SKM-1 treated with dmso at 0.1 percent for 144 hours (cell line): ENCODE measurements around the gene AKAP13.
"Not testable (repeated sequence)": the region's sequence is repeated elsewhere in the genome, so short reads cannot be mapped to it uniquely, and the experiment has no call there.

Experiments
- DNase-seq: peaks from one replicate; lab custom pipeline; 2025; ENCODE audit not compliant: unreplicated experiment; lab: John Stamatoyannopoulos, UW

AKAP13 gene

DNA sequence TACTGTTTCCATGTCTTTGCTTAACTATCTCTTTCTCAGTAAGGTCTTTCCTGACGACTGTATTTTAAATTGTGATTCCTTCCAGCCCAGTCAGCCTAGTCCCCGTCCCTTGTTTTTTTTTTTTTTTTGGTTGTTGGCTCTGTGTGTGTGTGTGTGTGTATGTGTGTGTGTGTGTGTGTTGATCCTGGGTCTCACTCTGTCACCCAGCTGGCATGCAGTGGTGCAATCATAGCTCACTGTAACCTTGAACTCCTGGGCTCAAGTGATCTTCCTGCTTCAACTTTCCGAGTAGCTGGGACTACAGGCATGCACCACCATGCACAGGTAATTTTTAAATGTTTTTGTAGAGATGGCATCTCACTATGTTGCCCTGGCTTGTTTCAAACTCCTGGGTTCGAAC lies 31.3 kb upstream of the AKAP13 start:
- not testable (repeated sequence) for DNase-seq

GRCh38 chr15:85350395-85350794 lies 30.0 kb upstream of the AKAP13 start:
- no peak for DNase-seq

DNA sequence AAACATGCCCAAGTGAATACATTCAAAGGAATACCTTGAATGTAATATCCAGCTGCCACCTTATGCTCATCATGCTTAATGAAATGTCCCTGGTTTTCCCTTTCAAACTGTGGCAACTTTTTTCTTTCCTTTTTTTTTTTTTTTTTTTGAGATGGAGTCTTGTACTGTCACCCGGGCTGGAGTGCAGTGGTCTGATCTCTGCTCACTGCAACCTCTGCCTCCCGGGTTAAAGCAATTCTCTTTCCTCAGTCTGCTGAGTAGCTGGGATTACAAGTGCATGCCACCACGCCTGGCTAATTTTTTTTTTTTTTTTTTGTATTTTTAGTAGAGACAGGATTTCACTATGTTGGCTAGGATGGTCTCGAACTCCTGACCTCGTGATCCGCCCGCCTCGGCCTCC lies 28.9 kb upstream of the AKAP13 start:
- not testable (repeated sequence) for DNase-seq

GRCh38 chr15:85351965-85352364 lies 28.4 kb upstream of the AKAP13 start:
- DNase-seq: no peak

DNA sequence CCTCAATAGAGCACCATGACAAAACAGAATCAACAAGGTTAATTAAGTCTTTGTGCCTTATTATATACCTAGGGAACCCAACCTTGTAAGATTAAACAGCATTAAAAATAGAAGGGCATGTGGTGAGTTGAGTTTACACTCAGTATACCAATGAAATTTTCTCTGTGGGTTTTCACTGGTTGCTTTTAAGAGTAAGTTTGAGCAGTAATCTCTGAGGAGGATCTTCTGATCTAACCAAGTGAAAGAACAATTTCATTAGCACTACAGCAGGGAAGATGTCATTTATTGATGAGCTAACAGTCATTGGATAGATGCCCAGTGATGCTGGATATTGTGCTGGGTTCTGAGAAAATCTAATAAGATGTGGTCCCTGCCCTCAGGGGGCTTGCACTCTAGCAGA lies 26.9 kb upstream of the AKAP13 start:
- DNase-seq: no peak

- no peak for DNase-seq
These were observed 25.9 kb upstream of the AKAP13 start for GRCh38 chr15:85354461-85354860.

DNA sequence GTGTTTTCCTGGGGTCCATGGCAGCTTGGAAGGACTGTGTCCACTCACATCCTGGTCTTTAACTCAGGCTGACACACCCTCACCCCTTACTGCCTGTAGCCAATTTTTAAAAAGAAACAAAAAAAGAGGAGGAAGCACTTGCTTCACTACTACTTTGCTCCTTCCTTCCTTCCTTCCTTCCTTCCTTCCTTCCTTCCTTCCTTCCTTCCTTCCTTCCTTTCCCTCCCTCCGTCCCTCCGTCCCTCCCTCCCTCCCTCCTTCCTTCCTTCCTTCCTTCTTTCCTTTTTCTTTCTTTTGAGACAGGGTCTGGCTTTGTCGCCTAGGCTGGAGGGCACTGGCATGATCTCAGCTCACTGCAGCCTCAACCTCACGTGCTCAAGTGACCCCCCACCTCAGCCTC lies 25.5 kb upstream of the AKAP13 start:
- no peak for DNase-seq

DNA sequence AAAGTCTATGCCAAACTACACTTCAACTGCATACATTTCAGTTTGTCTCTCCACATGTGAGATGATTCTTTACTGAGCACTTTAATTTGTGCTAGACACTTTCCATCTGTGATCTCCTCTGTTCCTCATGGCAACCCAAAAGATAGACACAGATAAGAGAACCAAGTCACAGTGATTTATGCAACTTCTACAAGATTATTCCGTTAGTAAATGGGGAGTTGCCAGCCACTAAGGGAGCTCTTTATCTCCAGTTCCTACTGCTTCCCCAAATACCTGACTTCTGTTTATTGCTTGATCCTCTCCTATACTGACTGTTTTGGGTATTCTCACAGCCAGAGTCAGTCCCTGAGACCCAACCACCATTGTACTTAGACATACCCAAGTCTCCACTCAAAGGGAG lies 24.1 kb upstream of the AKAP13 start:
- DNase-seq: peak; percentile 22

DNA sequence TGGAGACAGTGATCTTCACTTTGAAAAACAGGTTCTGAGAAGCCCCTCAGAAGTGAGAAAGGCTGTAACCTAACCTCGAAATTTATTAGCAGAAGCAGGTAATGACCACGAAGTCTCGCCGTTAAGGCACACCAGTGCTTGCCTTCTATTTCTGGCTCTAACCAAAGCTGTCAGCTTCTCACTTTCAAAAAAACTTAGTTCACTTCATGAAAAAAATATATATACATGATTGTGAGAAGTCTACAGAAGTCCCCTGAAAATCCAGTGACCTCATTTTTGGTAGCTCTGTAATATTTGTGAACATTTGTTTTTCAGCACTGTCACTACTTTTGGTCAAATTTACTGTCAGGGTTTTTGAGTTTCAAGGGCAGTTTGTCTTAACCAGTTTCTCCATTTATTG lies 19.1 kb upstream of the AKAP13 start:
- DNase-seq: no peak

- no peak for DNase-seq
These were observed 17.8 kb upstream of the AKAP13 start for GRCh38 chr15:85362436-85363081.

DNA sequence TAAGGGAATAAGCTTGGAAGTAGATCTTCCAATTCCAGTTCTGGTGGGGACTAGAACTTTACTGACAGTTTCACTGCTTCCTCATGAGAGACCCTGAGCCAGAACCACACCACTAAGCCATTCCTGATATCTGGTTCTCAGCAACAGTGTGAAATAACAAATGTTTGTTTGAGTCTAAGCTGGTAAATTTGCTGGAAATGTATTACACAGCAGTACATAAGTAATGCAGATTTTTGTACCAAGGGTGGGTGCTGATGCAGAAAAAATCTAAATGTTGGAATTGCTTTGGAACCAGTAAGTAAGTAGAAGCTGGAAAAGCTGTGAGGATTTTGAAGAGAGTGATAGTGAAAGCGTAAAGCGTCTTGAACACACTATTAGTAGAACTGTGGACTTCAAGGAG lies 14.4 kb upstream of the AKAP13 start:
- DNase-seq: no peak

GRCh38 chr15:85367741-85368140 lies 12.7 kb upstream of the AKAP13 start:
- no peak for DNase-seq

- DNase-seq: no peak
These were observed 5.6 kb upstream of the AKAP13 start for GRCh38 chr15:85374831-85375230.

DNA sequence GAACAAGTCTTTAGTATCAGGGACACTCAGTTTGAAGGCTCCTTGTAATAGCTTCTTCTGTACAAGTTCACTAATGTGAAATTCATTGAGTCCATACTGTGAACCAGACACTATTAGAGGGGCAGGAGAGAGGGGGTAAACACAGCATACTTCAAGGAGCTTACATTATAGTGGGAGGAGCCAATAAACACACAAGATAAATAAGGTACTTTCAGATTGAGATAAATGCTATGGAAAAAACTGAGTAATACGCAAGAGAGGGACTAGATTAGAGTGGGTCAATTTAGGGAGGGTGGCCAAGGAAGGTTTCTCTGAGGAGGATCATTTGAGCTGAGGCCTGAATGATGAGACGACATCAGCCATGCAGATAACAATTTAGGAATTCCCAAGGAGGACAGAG lies 3.1 kb upstream of the AKAP13 start:
- DNase-seq: no peak

GRCh38 chr15:85377986-85378385 lies 2.4 kb upstream of the AKAP13 start:
- DNase-seq: no peak

DNA sequence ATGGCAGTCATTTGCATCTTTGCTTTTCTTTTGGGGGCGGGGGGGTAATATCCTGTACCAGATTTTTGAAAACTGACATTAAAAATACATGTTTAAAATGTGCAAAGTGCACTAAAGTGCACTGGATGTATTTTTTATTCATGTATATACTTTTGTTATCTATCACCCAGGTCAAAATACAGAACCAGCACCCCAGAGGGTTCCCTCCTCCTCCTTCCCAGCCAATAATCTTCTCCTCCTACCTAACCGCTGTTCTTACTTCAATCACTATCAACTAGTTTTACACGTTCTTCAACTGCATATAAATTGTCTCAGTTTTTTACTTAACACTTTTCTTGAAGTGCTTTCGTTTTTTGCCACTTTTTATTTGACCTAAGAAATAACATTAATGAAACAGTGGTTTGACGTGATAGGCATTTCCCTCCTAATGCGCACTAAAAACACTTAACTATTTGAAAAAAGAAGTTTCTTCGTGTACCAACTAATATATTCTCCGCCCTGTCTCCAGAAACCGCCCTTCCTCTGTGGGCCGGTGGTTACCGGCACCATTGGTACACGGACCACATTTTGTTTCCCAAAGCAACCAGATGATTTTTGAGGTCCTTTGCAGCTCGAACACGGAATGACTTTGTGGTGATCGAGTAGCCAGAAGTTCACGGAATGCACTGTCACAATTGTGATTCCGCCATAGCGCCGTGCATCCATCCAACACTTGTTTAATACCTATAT lies 836 bp upstream of the AKAP13 start:
- DNase-seq: no peak

DNA sequence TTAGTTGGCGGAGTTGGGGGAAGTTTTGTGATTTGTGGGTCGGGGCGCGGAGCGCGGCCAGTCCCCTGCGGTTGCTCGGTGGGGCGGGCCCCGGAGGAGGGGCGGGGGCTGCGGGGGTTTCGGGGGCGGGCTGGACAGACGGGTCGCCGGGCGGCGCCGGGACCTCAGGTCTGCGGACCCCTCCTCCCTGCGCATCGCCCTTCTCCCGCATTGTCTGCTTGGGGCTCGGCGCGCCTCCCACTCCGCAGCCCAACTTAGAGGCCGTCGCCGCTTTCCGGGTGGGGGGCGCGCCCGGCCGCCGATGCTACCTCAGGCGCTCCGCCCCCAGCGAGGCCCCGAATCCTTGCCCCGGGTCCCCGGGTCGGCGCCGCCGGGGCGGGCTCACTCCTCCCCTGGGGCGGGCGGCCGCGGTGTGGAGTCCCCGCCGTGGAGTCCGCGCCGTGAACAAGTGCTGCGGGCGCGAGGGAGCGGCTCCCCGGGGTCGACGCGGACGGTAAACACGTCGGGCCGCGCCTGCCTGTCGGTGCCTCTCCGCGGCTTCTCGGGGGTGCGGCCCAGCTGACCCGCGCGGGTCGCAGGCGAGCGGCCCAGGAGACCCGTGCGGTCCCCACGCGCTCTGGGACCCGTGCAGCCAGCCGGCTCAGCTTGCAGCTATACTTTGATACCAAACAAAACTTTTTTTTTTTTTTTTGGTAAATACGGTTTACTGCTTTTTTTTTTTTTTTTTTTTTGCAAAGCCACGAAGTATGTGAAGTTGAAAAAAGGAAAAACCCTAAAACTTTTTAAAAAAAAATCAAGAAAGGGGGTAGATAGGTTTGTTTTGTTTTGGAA lies 624 bp downstream of the AKAP13 start:
- DNase-seq: no peak

DNA sequence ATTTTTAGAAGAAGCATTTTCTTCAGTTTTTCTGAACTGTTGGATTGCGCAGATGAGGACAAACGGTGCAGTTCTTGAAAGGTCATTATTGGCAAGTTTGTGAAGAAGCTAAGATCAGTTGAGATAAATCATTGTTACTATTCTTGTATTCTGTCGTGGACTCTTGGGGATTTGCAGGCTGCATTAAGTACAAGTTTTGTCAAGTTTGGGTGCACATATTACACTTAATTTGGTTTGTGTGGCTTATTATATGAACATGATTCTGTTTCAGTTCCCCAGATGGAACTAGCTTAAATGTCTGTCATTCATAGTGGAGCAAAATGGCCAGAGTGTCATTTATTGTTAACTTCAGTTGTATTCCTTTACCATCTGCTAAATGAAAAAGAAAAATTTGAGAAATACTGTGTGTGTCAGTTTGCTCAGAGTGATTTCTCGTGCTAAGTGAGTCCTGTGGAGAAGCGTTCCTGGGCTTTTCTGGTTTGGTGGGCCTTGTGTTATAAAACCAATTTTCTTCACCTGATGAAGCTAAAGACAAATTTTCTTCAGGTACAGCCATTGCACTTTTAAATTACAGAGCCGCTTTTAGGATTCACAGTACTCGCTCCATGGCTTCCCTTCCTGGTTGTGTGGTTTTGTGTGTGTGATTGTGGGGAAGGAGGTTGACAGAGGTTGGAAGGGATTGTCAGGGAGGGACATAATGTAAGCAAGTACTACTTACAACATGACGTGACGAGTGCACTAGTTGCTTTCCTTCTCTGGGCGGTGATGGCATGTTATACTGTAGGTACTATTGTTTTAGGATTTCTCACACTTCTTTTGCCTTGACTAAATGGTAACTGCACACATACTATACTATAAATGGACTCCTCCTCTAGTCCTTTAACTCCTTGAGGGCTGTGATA lies 1.7 kb downstream of the AKAP13 start:
- DNase-seq: no peak

GRCh38 chr15:85382942-85383341 lies 2.5 kb downstream of the AKAP13 start:
- DNase-seq: no peak

GRCh38 chr15:85383470-85384148 lies 3.2 kb downstream of the AKAP13 start:
- DNase-seq: no peak
